NCI-H1694 treated with DMSO at 0.1 percent for 48 hours (cell line): ENCODE measurements around the gene GLI1.
A peak's percentile ranks its signal among the peaks of the same experiment; 100 is the strongest.

ENCODE experiments used
- DNase-seq: peaks from one replicate; lab custom pipeline; 2025; lab: John Stamatoyannopoulos, UW

Gene GLI1

DNA sequence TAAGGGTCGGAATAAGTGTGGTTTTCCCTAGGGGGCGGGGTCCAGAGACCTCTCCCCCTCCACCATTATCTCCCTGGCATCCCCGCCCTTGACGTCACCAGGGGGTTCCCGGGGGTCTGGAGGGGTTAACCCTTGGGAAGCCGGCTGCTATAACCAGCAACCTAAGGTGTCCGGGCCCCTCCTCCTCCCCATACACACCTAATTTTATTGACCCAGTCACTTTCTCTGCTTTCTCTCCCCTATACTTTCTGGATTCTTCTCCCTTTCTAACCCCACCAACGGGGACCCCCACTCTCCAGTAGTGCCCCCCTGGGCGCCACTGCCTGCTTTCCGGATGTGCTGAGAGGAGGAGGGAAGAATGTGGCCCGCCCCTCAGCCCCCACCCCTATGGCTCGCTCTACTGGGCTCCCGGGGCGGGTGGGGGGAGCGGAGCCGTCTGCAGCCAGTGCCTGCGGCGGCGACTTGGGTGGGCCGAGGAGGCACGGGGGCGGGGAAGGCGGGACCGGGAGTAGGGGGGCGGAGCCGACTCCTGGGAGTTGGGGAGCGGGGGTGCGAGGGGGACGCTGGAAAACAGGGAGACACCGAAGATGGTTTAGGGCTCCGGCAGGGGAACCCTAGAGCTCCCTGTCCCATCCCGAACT lies 1.8 kb downstream of the GLI1 start:
- DNase-seq: no peak

DNA sequence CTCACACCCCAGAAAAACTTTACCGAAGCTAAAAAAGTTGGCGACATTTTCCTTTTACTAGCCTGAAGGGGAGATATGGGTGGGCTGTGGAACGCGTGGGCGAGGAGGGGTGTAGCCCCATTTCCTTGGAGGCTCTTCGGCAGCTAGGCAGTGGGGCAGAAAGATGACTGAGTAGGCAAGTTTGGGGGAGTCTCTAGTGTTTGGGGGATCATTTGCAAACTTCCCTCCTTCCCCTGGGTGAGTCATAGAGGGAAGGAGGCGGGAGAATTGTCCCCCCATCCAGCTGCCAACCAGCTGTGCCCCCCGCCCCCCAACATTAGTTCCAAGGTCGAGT lies 2.3 kb downstream of the GLI1 start:
- DNase-seq: no peak

- peak; percentile 81 for DNase-seq
These were observed 2.8 kb downstream of the GLI1 start for GRCh38 chr12:57462251-57462911.

DNA sequence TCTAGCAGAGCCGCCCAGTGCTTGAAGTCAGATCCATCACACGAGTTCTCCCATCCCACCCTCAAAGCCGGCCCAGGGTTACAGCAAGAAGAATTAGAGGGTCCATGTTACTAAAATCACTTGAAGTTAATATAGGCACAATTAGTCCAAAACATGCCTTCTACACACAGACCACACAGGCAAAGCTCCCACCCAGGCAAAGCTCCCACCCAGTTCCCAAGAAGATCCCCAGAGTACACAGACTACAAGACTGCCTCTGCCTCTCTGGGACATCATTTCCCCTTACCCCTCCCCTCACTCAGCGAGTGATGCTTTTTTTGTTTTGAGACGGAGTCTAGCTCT lies 3.3 kb downstream of the GLI1 start:
- DNase-seq: no peak

DNA sequence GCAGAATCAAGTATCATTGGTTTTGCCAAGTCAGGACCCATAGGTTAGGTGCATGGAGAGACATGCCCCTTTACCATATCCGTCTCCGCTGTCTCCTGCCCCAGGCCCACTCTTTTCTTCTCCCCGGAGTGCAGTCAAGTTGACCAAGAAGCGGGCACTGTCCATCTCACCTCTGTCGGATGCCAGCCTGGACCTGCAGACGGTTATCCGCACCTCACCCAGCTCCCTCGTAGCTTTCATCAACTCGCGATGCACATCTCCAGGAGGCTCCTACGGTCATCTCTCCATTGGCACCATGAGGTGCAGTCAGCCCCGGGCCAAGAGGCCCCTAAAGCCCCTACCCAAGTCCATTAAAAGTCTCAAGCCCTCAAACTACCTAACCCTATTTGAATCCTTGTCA lies 5.0 kb downstream of the GLI1 start:
- DNase-seq: no peak

- no peak for DNase-seq
These were observed 5.6 kb downstream of the GLI1 start for GRCh38 chr12:57465030-57465746.

DNA sequence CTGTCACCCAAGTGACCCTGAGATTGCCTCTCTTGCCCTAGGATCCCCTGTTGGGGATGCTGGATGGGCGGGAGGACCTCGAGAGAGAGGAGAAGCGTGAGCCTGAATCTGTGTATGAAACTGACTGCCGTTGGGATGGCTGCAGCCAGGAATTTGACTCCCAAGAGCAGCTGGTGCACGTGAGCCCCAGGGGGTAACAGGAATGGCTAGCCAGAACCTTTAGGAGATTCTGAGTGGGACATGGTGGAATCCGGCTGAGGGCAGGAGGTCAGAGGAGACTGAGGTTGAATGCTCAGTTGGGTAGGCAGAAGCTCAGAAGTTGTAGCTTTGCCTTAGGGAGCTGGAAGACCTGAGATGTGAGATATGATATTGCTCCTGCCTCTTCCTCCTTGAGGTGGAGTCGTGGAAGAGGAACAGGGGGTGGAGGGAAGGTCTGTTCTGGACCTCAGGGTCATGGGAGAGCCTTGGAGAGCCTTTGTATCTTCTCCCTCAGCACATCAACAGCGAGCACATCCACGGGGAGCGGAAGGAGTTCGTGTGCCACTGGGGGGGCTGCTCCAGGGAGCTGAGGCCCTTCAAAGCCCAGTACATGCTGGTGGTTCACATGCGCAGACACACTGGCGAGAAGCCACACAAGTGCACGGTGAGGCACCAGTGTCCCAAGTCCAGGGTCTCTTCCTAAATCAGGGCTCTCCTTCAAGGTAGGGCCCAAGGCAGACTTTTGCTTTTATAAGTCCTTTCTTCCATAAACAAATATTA lies 6.3 kb downstream of the GLI1 start:
- DNase-seq: no peak

DNA sequence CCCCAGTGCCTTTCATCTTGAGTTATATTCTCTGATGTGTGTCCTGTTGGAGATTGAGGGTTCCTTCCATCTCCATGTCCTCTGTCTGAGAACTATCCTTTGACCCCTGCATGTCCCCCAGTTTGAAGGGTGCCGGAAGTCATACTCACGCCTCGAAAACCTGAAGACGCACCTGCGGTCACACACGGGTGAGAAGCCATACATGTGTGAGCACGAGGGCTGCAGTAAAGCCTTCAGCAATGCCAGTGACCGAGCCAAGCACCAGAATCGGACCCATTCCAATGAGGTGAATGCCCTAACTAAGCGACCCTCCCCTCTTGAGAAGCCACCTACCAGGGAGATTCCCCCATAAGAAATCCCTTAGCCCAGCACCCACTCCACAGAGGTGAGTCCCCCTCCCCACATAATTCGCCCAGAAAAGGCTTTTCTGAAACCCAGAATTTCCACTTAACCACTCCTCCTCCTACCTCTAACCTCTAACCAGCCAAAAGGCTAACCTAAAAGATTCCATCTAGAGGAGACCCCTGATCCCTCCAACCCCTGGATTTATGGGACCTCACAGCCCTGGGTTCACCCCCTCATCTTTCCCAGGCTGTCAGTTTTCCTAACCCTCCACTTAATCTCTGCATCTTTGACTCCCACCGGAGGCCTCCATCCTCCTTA lies 7.8 kb downstream of the GLI1 start:
- no peak for DNase-seq

- DNase-seq: no peak
These were observed 8.3 kb downstream of the GLI1 start for GRCh38 chr12:57467915-57468314.

DNA sequence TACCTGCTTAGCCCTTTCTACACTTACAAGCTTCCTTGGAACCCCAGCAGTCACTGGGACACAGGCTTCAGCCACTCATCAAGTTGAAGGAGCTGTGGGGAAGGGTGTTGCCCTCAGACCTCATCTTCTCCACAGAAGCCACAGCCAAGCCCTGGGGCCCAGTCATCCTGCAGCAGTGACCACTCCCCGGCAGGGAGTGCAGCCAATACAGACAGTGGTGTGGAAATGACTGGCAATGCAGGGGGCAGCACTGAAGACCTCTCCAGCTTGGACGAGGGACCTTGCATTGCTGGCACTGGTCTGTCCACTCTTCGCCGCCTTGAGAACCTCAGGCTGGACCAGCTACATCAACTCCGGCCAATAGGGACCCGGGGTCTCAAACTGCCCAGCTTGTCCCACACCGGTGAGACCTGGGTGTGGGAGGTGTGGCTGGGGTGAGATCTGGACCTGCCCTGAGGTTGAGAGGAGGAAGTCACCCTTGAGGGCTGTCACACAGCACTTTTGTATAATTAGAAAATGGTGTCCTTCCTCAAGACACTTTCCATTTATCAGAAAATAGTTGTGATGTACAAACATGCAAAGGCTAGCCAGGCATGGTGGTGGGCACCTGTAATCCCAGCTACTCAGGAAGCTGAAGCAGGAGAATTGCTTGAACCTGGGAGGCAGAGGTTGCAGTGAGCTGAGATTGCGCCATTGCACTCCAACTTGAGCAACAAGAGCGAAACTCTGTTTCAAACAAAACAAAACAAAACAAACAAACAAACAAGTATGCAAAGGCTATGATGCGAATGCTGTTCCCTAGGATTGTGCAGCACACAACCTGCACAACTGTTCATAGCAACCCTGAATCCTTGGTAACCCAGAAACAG lies 9.9 kb downstream of the GLI1 start:
- DNase-seq: no peak

DNA sequence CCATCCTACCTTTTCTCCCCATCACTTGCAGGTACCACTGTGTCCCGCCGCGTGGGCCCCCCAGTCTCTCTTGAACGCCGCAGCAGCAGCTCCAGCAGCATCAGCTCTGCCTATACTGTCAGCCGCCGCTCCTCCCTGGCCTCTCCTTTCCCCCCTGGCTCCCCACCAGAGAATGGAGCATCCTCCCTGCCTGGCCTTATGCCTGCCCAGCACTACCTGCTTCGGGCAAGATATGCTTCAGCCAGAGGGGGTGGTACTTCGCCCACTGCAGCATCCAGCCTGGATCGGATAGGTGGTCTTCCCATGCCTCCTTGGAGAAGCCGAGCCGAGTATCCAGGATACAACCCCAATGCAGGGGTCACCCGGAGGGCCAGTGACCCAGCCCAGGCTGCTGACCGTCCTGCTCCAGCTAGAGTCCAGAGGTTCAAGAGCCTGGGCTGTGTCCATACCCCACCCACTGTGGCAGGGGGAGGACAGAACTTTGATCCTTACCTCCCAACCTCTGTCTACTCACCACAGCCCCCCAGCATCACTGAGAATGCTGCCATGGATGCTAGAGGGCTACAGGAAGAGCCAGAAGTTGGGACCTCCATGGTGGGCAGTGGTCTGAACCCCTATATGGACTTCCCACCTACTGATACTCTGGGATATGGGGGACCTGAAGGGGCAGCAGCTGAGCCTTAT lies 10.8 kb downstream of the GLI1 start:
- no peak for DNase-seq

GRCh38 chr12:57470970-57471656 lies 11.5 kb downstream of the GLI1 start:
- no peak for DNase-seq

DNA sequence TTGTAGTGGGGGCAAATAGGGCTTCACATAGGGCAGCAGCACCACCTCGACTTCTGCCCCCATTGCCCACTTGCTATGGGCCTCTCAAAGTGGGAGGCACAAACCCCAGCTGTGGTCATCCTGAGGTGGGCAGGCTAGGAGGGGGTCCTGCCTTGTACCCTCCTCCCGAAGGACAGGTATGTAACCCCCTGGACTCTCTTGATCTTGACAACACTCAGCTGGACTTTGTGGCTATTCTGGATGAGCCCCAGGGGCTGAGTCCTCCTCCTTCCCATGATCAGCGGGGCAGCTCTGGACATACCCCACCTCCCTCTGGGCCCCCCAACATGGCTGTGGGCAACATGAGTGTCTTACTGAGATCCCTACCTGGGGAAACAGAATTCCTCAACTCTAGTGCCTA lies 12.1 kb downstream of the GLI1 start:
- DNase-seq: no peak

- no peak for DNase-seq
These were observed 12.8 kb downstream of the GLI1 start for GRCh38 chr12:57472391-57472790.

DNA sequence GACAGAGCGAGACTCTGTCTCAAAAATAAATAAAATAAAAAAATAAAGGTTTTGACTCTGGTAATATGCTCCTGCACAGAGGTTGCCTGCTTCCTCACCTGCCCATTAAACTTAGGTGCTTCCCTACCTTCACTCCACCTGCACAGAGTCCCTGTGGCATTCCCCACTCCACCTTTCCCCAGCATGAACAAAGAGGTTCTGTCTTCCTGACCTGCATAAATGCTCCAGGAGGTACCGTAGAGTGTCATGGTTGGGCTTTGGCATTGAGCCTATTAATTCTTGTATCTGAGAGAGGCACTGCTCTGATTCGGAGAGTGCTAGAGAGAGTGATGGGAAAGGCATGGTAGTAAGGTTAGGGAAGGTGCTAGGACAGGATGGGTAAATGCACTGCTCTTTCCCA lies 13.8 kb downstream of the GLI1 start:
- no peak for DNase-seq

- no peak for DNase-seq
These were observed 14.3 kb downstream of the GLI1 start for GRCh38 chr12:57473886-57474285.

- DNase-seq: no peak
These were observed 14.8 kb downstream of the GLI1 start for GRCh38 chr12:57474430-57474829.

GRCh38 chr12:57474862-57475261 lies 15.3 kb downstream of the GLI1 start:
- DNase-seq: no peak

DNA sequence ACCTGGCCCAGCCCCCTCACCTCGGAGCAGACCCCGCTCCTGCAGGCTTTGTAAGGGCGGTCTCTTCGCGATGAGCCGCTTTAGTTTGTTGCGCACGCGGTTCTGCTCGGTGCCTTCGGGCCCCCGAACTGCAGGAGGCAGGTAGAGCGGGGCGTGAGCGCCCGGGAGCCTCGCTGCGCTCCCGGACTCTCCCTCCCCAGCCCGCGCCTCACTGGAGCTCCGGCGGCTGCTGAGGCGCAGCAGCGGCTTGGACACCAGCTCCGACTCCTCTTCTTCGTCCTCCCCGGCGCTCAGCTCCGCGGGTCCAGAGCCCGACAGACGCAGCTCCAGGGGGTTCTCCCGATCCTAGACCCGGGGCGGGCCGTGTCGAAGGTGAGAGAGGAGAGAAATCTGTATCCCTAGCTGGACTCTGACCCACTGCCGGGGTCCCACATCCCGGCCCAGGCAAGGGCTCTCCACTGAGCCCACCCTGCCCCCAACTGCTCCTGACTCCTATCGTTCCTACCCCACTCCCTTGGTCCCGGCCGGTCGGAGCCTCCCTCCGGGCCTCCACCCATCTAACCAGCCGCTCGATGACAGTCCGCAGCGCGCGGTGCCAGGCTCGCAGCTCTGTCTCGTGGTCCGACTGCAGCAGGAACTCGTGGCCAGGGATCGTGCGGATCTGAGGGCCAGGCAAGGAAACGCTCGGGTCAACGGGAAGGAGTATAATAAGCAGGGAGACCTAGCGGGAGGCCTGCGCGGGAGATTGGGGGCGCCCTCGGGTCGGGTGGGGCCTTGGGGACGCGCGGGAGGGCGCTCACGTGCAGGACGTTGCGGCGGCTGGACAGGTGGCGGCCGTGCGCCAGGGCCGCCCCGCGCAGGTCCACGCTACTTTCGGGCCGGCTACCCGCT lies 15.9 kb downstream of the GLI1 start:
- no peak for DNase-seq
